T47D (cell line): ENCODE results near the gene EPPIN.
A peak's percentile ranks its signal among the peaks of the same experiment; 100 is the strongest.

Source experiments
- DNase-seq, 2 experiments: peaks; one replicate each; pipeline versions ENCODE4 v3.0.0 to v3.0.0-alpha.2; 2011 to 2012; ENCODE audit warnings: low read depth in 1 of 2, low spot score in 1 of 2
- JUND ChIP-seq: IDR thresholded peaks from 2 replicates; pipeline ENCODE4 v1.6.1; 2012; ENCODE audit warnings: low read depth
- in situ Hi-C: cut with HindIII; loops from 2 replicates; pipeline ENCODE4 v1.10.0; 2016; ENCODE audit warnings: low sequenced_read_pairs, low pct_unique_long_range_greater_than_20kb

EPPIN gene

GRCh38 chr20:45564760-45565276, 17.6 kb upstream of the EPPIN start:
- DNase-seq = no peak
- no peak for TF ChIP-seq JUND
- in situ Hi-C loops = no loop called here

GRCh38 chr20:45555198-45555597, 8.0 kb upstream of the EPPIN start:
- TF ChIP-seq JUND = no peak
- DNase-seq = no peak
- in situ Hi-C loops = no loop called here

- in situ Hi-C loops = no loop called here
- no peak for TF ChIP-seq JUND
- DNase-seq = no peak
Observed at GRCh38 chr20:45552456-45552855, 5.3 kb upstream of the EPPIN start.

- in situ Hi-C loops = no loop called here
- no peak for TF ChIP-seq JUND
Observed at GRCh38 chr20:45550765-45551164, 3.6 kb upstream of the EPPIN start.

GRCh38 chr20:45548410-45548809, 1.2 kb upstream of the EPPIN start:
- no peak for DNase-seq
- TF ChIP-seq JUND = no peak
- in situ Hi-C loops = no loop called here

More at GRCh38 chr20:45550765-45551164, 3.6 kb upstream of the EPPIN start:
- DNase-seq = no peak

- no peak for TF ChIP-seq JUND
- DNase-seq = peak; percentile 39 to 47
- in situ Hi-C loops = no loop called here
Observed at GRCh38 chr20:45545754-45546453, 1.3 kb downstream of the EPPIN start.

- no peak for DNase-seq
- TF ChIP-seq JUND = no peak
- in situ Hi-C loops = no loop called here
Observed at GRCh38 chr20:45545351-45545750, 1.9 kb downstream of the EPPIN start.

GRCh38 chr20:45539382-45539781, 7.8 kb downstream of the EPPIN start, which contains the start of gene WFDC6:
TSS of gene WFDC6 (minus strand) at chr20:45539482. CDS start at chr20:45539407, 75 bp downstream.
- no peak for DNase-seq
- in situ Hi-C loops = no loop called here
- no peak for TF ChIP-seq JUND

- TF ChIP-seq JUND = no peak
- in situ Hi-C loops = no loop called here
- DNase-seq = peak in 1 of 2 experiments; percentile 23
Observed at GRCh38 chr20:45538209-45538799, 8.9 kb downstream of the EPPIN start.

GRCh38 chr20:45527294-45527693, 19.9 kb downstream of the EPPIN start:
- TF ChIP-seq JUND = no peak
- no peak for DNase-seq
- in situ Hi-C loops = no loop called here

GRCh38 chr20:45523821-45524220, 23.4 kb downstream of the EPPIN start:
- DNase-seq = no peak
- TF ChIP-seq JUND = no peak
- in situ Hi-C loops = no loop called here

GRCh38 chr20:45518282-45518681, 28.9 kb downstream of the EPPIN start:
- no peak for TF ChIP-seq JUND

GRCh38 chr20:45515147-45515913, 31.9 kb downstream of the EPPIN start, which contains the start of gene SPINT3:
TSS of gene SPINT3 (minus strand) at chr20:45515622. CDS start at chr20:45515608, 14 bp downstream.
- TF ChIP-seq JUND = no peak
- in situ Hi-C loops = no loop called here
- peak in 1 of 2 experiments; percentile 30 for DNase-seq

More at GRCh38 chr20:45518282-45518681, 28.9 kb downstream of the EPPIN start:
- peak in 1 of 2 experiments; percentile 13 for DNase-seq
- in situ Hi-C loops = no loop called here
